Activated CD8-positive, alpha-beta memory T cell treated with anti-CD3 and anti-CD28 coated beads, Interleukin-2, amount 10 ng/mL, durations not matched to agents 7 days and 5 days (primary cell): ENCODE results near the gene PHLDB3. TPM values are rescaled to one million over a fixed set of nuclear protein-coding genes. Genes with fewer than 3 reads are reported as not detected.
"Not testable (repeated sequence)": the region's sequence is repeated elsewhere in the genome, so short reads cannot be mapped to it uniquely, and the experiment has no call there.

Source experiments
- ATAC-seq: fragments of 150-1000 bp; cut with Tn5 transposase; one replicate; pipeline ENCODE4 v1.10.0; 2021; ENCODE audit warnings: moderate library complexity
- CTCF ChIA-PET: fragments of 350-600 bp; sonication (Branson Sonifier 250); formaldehyde crosslinking; loops from one replicate; lab custom pipeline; 2021; ENCODE audit warnings: antibody characterized with exemption; lab: Charles Lee
- DNase-seq: peaks from one replicate; pipeline ENCODE4 v3.0.0-alpha.2; 2020
- H3K27ac Mint-ChIP-seq: one replicate; pipeline ENCODE4 v1.8.0; 2021; ENCODE audit warnings: mild to moderate bottlenecking, mixed read lengths
- H3K27me3 Mint-ChIP-seq: one replicate; pipeline ENCODE4 v1.8.0; 2021; ENCODE audit warnings: mixed read lengths
- H3K36me3 Mint-ChIP-seq: one replicate; pipeline ENCODE4 v1.8.0; 2021; ENCODE audit warnings: mild to moderate bottlenecking, mixed read lengths
- H3K4me1 Mint-ChIP-seq: one replicate; pipeline ENCODE4 v1.8.0; 2021; ENCODE audit warnings: mixed read lengths
- H3K4me3 Mint-ChIP-seq: one replicate; pipeline ENCODE4 v1.8.0; 2021; ENCODE audit warnings: mild to moderate bottlenecking, moderate library complexity, mixed read lengths
- H3K9me3 Mint-ChIP-seq: one replicate; pipeline ENCODE4 v1.8.0; 2022; ENCODE audit warnings: low read depth, mixed read lengths
- total RNA-seq, 2 experiments: library from RNA; stranded (reverse); gene quantifications; one replicate each; pipeline ENCODE4 v1.2.3, GENCODE V29; 2021

The PHLDB3 gene
- total RNA-seq, 2 experiments from 2014 or later: 11.0 to 11.2 TPM

DNA sequence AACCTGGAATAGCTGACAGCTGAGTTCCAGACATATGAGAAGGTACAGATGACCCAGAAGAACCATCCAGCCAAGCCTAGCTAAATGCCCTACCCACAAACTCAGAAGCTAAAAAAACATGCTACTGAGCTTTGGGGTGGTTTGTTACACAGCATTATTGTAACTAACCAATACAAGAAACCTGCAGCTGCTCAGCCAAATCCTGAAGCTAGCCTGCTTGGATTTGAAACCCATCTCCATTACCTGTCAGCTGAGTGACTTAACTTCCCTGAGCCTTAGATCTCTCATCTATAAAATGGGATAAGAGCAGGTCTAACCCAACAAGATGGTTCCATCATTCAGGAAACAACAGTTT, 64.9 kb downstream of the PHLDB3 start:
- CTCF ChIA-PET: interaction anchor here (1.0 to 3.7 kb wide), 10 partner anchors 8 to 229 kb away, joined by 4 to 26 read pairs (median 5); partner anchors contain the start of genes PHLDB3 and ZNF575
- DNase-seq (no peak), ATAC-seq (no peak)
- H3K9me3 Mint-ChIP-seq: no peaks in the 10 kb centered on the region
- peaks cover 5% of the 10 kb centered on the region for H3K36me3 Mint-ChIP-seq
- H3K27ac Mint-ChIP-seq: peak overlapping the region; percentile 74
- H3K4me1 Mint-ChIP-seq: peaks cover 21% of the 10 kb centered on the region
- H3K4me3 Mint-ChIP-seq: no peak overlapping the region
- H3K27me3 Mint-ChIP-seq: no peaks in the 10 kb centered on the region

DNA sequence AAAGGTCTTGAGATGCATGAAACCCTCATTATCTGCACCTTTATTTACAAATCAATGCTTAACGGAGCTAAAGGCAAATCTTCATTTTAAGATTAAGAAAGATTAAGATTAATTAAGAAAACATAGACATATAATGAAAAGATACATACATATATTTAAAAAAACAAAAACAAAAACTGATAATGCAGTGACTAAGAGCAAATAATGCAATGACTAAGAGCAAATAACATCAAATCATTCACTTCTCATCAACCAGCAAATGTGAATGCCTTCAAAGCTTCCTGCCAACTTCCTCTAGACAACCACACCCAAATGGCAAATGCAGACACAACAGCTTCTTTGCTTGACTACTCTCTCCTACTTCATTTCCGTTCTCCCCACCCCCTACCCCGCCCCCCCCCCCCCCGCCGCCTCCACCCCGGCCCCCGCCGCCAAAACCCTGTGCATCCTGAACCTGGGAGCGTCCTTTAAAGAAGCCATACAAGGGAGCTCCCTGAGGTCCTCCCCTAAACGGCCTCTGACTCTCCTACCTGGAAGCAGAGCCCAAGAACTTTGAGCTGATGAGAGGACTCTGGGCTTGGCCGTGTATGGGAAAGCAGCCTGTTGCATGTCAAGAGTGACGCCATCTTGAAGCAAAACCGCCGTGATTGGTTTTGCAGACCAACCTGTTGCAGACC, 65.4 kb downstream of the PHLDB3 start:
- H3K4me3 Mint-ChIP-seq: peak overlapping the region; percentile 36
- no peaks in the 10 kb centered on the region for H3K27me3 Mint-ChIP-seq
- no peaks in the 10 kb centered on the region for H3K9me3 Mint-ChIP-seq
- peaks cover 5% of the 10 kb centered on the region for H3K36me3 Mint-ChIP-seq
- peaks cover 21% of the 10 kb centered on the region for H3K4me1 Mint-ChIP-seq
- H3K27ac Mint-ChIP-seq: peak overlapping the region; percentile 78
- CTCF ChIA-PET: interaction anchor here (0.6 to 3.7 kb wide), 11 partner anchors 9 to 229 kb away, joined by 3 to 26 read pairs (median 5); partner anchors contain the start of gene ZNF575
- ATAC-seq (peak; percentile 95), DNase-seq (peak; percentile 63)

DNA sequence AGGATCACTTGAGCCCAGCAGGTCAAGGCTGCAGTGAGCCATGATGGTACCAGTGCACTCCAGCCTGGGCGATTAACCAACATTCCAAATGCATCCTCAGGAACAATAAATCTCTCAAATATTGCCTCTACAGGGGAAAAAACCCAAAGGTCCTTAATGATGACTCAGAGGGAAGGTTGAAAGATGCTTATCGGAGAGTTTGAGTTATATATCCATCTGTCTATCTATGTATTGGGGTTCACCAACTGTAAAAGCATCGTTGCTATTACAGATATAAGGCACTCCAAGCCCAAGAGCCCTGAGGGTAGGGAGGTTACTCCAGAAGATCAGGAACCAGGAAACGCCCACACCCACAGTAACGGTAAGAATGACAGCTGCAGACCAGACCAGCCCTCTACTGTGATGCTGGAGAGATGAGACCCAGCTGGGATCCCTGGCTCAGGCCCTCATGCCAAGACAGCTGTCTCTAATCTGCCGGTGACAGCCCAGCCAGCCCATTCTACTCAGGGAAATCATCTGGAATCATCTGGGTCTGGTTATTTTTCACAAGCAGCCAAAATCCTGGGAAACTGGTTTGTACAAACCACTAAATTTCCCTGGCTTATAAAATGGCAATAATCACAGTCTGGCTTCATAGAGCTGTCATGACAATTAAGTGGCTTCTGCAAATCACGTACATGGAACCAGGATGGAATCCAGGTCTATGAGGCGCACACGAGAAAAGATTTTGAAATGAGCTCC, 66.1 kb downstream of the PHLDB3 start:
- DNase-seq (no peak), ATAC-seq (no peak)
- no peaks in the 10 kb centered on the region for H3K27me3 Mint-ChIP-seq
- CTCF ChIA-PET: interaction anchor here (0.6 to 3.7 kb wide), 10 partner anchors 9 to 230 kb away, joined by 3 to 26 read pairs (median 5); no protein-coding TSS in a partner anchor
- peak overlapping the region; percentile 78 for H3K27ac Mint-ChIP-seq
- H3K4me3 Mint-ChIP-seq: peak overlapping the region; percentile 36
- no peaks in the 10 kb centered on the region for H3K9me3 Mint-ChIP-seq
- peaks cover 21% of the 10 kb centered on the region for H3K4me1 Mint-ChIP-seq
- H3K36me3 Mint-ChIP-seq: peaks cover 5% of the 10 kb centered on the region

DNA sequence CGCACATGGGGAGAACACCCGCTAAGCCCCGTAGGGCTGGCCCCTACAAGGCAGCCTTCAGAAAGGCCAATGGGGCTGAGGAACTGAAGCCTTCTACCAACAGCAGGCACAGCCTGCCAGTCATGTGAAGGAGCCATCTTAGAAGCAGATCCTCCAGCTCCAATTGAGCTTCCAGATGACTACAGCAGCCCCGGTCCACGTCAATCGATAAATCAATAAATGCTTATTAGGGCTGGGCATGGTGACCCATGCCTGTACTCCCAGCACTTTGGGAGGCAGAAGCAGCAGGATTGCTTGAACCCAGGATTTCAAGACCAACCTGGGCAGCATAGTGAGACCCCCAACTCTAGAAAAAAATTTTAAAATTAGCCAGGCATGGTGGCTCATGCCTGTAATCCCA, 66.8 kb downstream of the PHLDB3 start:
- no peaks in the 10 kb centered on the region for H3K27me3 Mint-ChIP-seq
- H3K4me3 Mint-ChIP-seq: no peak overlapping the region
- CTCF ChIA-PET: interaction anchor here (1.6 to 3.9 kb wide), 3 partner anchors 9 to 157 kb away, joined by 4 to 27 read pairs (median 19); no protein-coding TSS in a partner anchor
- no peaks in the 10 kb centered on the region for H3K9me3 Mint-ChIP-seq
- H3K4me1 Mint-ChIP-seq: peaks cover 22% of the 10 kb centered on the region
- peaks cover 5% of the 10 kb centered on the region for H3K36me3 Mint-ChIP-seq
- H3K27ac Mint-ChIP-seq: no peak overlapping the region
- no peak for DNase-seq
- ATAC-seq: no peak

DNA sequence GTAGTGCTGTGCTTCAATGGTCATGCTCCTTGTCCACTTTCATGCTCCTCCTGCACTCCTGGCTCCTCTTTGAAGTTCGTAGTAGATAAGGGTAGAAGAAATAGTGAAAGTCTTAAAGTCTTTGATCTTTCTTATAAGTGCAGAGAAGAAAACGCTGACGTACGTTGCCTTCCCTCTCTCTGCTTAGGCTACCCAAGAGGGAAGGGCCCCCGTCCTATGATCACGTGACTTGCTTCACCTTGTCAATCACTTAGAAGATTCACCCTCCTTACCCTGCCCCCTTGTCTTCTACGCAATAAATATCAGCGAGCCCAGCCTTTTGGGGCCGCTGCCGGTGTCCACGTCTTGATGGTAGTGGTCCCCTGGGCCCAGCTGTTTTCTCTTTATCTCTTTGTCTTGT, 67.3 kb downstream of the PHLDB3 start:
- not testable (repeated sequence) for H3K4me3 Mint-ChIP-seq, H3K9me3 Mint-ChIP-seq, H3K27me3 Mint-ChIP-seq, DNase-seq, H3K27ac Mint-ChIP-seq, H3K36me3 Mint-ChIP-seq, ATAC-seq
- CTCF ChIA-PET: interaction anchor here (1.3 to 3.9 kb wide), 2 partner anchors 9 to 12 kb away, joined by 3 to 27 read pairs; no protein-coding TSS in a partner anchor
- H3K4me1 Mint-ChIP-seq: peaks cover 23% of the 10 kb centered on the region

DNA sequence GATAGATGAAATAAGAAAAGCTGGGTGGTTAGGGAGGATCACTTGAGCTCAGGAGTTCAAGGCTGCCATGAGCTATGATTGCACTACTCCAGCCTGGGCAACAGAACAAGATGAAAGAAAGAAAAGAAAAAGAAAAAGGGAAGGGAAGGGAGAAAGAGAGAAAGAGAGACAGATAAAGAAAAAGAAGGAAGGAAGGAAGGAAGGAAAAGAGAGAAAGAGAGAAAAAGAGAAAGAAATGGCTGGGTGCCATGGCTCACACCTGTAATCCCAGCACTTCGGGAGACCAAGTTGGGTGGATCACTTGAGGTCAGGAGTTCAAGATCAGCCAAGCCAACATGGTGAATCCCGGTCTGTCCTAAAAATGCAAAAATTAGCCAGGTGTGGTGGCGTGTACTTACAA, 68.8 kb downstream of the PHLDB3 start:
- no peak for ATAC-seq
- H3K27ac Mint-ChIP-seq: no peak overlapping the region
- CTCF ChIA-PET: interaction anchor here (0.8 to 6.7 kb wide), 4 partner anchors 10 to 160 kb away, joined by 3 to 73 read pairs (median 16); partner anchors contain the start of genes IRGQ and ZNF576
- no peak overlapping the region for H3K4me3 Mint-ChIP-seq
- no peak for DNase-seq
- H3K27me3 Mint-ChIP-seq: no peaks in the 10 kb centered on the region
- H3K36me3 Mint-ChIP-seq: peaks cover 5% of the 10 kb centered on the region
- peaks cover 25% of the 10 kb centered on the region for H3K4me1 Mint-ChIP-seq
- no peaks in the 10 kb centered on the region for H3K9me3 Mint-ChIP-seq

DNA sequence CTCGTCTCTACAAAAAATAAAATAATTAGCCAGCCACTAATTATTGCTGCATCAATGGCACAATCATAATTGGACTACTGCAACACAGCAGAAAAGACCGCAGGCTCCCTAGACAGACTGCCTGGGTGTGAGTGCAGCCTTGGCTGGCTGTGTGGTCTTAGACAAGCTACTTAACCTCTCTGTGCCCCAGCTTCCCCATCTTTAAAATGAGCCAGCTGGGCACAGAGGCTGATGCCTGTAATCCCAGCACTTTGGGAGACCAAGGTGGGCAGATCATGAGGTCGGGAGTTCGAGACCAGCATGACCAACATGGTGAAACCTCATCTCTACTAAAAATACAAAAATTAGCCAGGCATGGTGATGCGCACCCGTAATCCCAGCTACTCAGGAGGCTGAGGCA, 70.9 kb downstream of the PHLDB3 start:
- CTCF ChIA-PET: interaction anchor here (1.8 to 6.7 kb wide), 4 partner anchors 13 to 162 kb away, joined by 8 to 73 read pairs (median 22); partner anchors contain the start of genes IRGQ and ZNF576
- no peak for ATAC-seq

DNA sequence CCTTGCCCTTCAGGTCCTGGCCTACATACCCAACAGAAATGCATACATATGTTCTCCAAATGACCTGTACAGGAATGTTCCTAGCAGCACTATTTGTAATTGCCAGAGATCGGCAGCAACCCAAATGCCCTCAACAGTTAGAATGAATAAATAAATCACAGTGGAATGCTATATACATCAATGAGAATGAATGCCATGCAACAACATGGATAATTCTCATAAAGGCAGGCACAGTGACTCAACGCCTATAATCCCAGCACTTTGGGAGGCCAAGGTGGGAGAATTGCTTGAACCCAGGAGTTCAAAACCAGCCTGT, 71.2 kb downstream of the PHLDB3 start:
- H3K27me3 Mint-ChIP-seq: no peaks in the 10 kb centered on the region
- CTCF ChIA-PET: interaction anchor here (1.0 to 6.7 kb wide), 9 partner anchors 8 to 235 kb away, joined by 3 to 73 read pairs (median 10); partner anchors contain the start of genes IRGQ, PHLDB3 and ZNF576
- no peak for DNase-seq
- H3K27ac Mint-ChIP-seq: no peak overlapping the region
- no peak for ATAC-seq
- H3K36me3 Mint-ChIP-seq: no peaks in the 10 kb centered on the region
- no peak overlapping the region for H3K4me3 Mint-ChIP-seq
- H3K4me1 Mint-ChIP-seq: peaks cover 18% of the 10 kb centered on the region
- H3K9me3 Mint-ChIP-seq: no peaks in the 10 kb centered on the region

More for the DNA sequence above, 70.9 kb downstream of the PHLDB3 start:
- Mint-ChIP-seq H3K27ac (no peak overlapping the region), H3K36me3 (no peaks in the 10 kb centered on the region), H3K4me3 (no peak overlapping the region), H3K9me3 (no peaks in the 10 kb centered on the region), H3K4me1 (peaks cover 22% of the 10 kb centered on the region), H3K27me3 (no peaks in the 10 kb centered on the region)
- DNase-seq: no peak

DNA sequence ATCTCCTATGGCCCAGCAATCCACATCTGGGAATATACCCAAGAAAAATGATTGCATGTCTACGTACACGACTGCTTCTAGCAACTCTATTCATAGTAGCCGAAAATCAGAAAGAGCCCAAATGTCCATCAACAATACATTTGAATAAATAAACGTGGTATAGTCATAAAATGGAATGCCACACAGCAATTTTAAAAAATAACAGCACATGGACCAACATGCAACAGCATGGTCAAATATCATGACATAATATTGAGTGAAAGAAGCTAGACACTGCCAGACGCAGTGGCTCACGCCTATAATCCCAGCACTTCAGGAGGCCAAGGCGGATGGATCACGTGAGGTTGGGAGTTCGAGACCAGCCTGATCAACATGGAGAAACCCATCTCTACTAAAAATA, 73.6 kb downstream of the PHLDB3 start:
- Mint-ChIP-seq H3K27ac (no peak overlapping the region), H3K36me3 (no peaks in the 10 kb centered on the region), H3K4me1 (peaks cover 12% of the 10 kb centered on the region), H3K4me3 (no peak overlapping the region), H3K9me3 (no peaks in the 10 kb centered on the region), H3K27me3 (no peaks in the 10 kb centered on the region)
- no peak for DNase-seq
- CTCF ChIA-PET: interaction anchor here (2.4 to 6.7 kb wide), 2 partner anchors 15 to 89 kb away, joined by 33 to 73 read pairs; no protein-coding TSS in a partner anchor
- ATAC-seq: no peak

DNA sequence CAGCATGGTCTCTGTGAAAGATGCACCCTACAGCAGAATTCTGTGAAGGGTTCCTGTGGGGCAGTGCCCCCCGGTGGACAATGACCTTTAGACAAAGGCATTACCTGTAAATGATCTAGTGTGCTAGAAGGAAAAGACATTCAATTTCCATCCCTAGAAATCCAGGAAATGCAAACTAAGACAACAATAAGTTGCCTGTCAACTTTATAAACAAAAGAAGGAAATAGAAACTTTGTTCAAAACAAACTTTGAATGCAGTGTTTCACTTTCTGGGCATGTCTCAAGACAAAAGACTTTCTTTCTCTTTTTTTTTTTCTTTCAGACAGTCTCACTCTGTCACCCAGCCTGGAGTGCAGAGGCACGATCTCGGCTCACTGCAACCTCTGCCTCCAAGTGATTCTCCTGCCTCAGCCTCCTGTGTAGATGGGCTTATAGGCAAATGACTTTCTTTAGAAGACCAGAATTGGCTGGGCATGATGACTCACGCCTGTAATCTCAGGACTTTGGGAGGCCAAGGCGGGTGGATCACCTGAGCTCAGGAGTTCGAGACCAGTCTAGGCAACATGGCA, 74.3 kb downstream of the PHLDB3 start:
- Mint-ChIP-seq H3K4me3 (no peak overlapping the region), H3K27ac (peak overlapping the region; percentile 9), H3K4me1 (peaks cover 14% of the 10 kb centered on the region), H3K9me3 (no peaks in the 10 kb centered on the region), H3K36me3 (no peaks in the 10 kb centered on the region), H3K27me3 (no peaks in the 10 kb centered on the region)
- ATAC-seq (no peak), DNase-seq (no peak)
- CTCF ChIA-PET: interaction anchor here (6.7 kb wide), 1 partner anchor 90 kb away, joined by 73 read pairs; no protein-coding TSS in a partner anchor

DNA sequence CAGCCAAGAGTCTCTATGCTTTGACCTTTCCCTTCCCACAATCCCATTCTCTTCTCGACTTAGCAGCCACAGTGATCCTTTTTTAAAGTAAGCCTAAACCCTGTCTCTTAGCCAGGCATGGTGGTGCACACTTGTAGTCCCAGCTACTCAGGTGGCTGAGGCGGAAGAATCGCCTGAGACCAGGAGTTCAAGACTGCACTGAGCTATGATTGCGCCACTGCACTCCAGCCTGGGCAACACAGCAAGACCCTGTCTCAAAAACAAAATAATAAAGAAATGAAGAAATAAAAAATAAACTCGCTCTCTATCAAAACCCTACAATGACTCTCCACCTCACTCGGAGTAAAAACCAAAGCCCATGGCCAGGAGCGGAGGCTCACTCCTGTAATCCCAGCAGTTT, 75.2 kb downstream of the PHLDB3 start:
- Mint-ChIP-seq H3K27ac (no peak overlapping the region), H3K4me3 (no peak overlapping the region), H3K27me3 (peaks cover 4% of the 10 kb centered on the region), H3K36me3 (no peaks in the 10 kb centered on the region), H3K4me1 (peaks cover 14% of the 10 kb centered on the region), H3K9me3 (no peaks in the 10 kb centered on the region)
- ATAC-seq (no peak), DNase-seq (no peak)
- CTCF ChIA-PET: interaction anchor here (0.8 to 2.0 kb wide), 5 partner anchors 16 to 99 kb away, joined by 3 to 6 read pairs (median 5); no protein-coding TSS in a partner anchor

DNA sequence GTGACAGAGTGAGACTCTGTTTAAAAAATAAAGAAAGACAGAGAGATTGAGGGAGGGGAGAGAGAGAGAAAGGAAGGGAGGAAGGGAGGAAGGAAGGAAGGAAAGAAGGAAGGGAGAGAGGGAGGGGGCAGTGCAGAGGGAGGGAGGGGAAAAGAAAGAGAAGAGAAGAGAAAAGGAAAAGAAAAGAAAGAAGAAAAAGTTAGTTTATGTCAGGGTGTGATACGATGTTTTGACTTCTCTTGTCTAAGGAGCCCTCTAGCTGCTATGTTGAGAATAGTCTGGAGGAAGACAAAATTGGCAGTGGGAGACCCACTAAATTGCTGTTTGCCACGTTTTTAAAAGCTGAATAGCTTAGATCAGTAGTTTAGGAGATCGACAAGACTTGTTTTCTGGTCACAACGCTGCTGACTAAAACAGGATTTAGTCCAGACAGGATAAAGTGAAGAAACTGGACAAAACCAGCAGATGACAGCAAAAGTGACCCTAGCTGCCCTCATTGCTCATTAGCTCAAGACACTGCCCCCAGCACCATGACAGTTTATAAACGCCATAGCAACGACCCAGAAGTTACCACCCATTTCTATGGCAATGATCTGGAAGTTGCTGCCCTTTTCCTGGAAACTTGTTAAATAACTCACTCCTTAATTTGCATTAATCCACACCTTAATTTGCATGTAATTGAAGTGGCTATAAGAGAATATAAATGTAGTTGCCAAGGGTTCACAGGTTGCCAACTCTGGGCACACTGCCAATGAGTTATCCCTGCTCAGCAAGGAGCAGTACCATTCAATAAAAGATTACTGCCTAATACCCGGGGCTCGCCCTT, 78.8 kb downstream of the PHLDB3 start:
- peaks cover 10% of the 10 kb centered on the region for H3K4me1 Mint-ChIP-seq
- no peak for DNase-seq
- no peak for ATAC-seq
- H3K4me3 Mint-ChIP-seq: no peak overlapping the region
- CTCF ChIA-PET: interaction anchor here (1.0 to 3.0 kb wide), 6 partner anchors 8 to 169 kb away, joined by 3 to 15 read pairs (median 4); no protein-coding TSS in a partner anchor
- H3K27me3 Mint-ChIP-seq: peaks cover 6% of the 10 kb centered on the region
- H3K9me3 Mint-ChIP-seq: no peaks in the 10 kb centered on the region
- no peaks in the 10 kb centered on the region for H3K36me3 Mint-ChIP-seq
- H3K27ac Mint-ChIP-seq: no peak overlapping the region
